H1 (cell line): Measurements from ENCODE around the gene GRAMD2A. TPM values are rescaled to one million over a fixed set of nuclear protein-coding genes. Genes with fewer than 3 reads are reported as not detected.

Experiments
- CTCF ChIP-seq, 3 experiments: IDR thresholded peaks; 1 replicate in 2 of 3; 2 replicates in 1 of 3; pipeline versions ENCODE4 v1.5.1 to v1.6.1; 2011; ENCODE audit warnings: low read length in 3 of 3, mild to moderate bottlenecking in 3 of 3, inconsistent platforms in 2 of 3, low read depth in 1 of 3, moderate library complexity in 1 of 3; ENCODE audit not compliant: insufficient read depth in 1 of 3; ENCODE audit errors: control extremely low read depth in 1 of 3
- HDAC2 ChIP-seq, 2 experiments: fragments of 300-600 bp in 1 of 2; sonication (generic) in 1 of 2; IDR thresholded peaks; 2 replicates each; pipeline ENCODE4 v1.6.1; 2011 to 2012; ENCODE audit warnings: low read depth in 2 of 2, low read length in 2 of 2, mild to moderate bottlenecking in 2 of 2, moderate library complexity in 2 of 2, borderline replicate concordance in 1 of 2, inconsistent platforms in 1 of 2
- HDAC6 ChIP-seq: IDR thresholded peaks from one replicate; pipeline ENCODE4 v1.7.1; 2012; ENCODE audit warnings: low read depth, mild to moderate bottlenecking, inconsistent platforms, low read length, moderate library complexity
- MAX ChIP-seq: IDR thresholded peaks from 2 replicates; pipeline ENCODE4 v1.6.1; 2012; ENCODE audit warnings: inconsistent platforms
- PHF8 ChIP-seq: fragments of 200-600 bp; sonication (generic); conservative IDR thresholded peaks from 2 replicates; pipeline ENCODE4 v1.7.1; 2012; ENCODE audit warnings: low read depth, mild to moderate bottlenecking, inconsistent platforms, low read length, moderate library complexity
- POLR2AphosphoS5 ChIP-seq: IDR thresholded peaks from 2 replicates; pipeline ENCODE4 v1.6.1; 2011; ENCODE audit warnings: low read depth, low read length
- RBBP5 ChIP-seq: IDR thresholded peaks from 2 replicates; pipeline ENCODE4 v1.7.1; 2012; ENCODE audit warnings: low read depth, mild to moderate bottlenecking, inconsistent platforms, low read length, moderate library complexity, borderline replicate concordance
- SP1 ChIP-seq: IDR thresholded peaks from 2 replicates; pipeline ENCODE4 v1.6.1; 2011; ENCODE audit warnings: low read depth, low read length
- SRF ChIP-seq: IDR thresholded peaks from 2 replicates; pipeline ENCODE4 v1.6.1; 2011; ENCODE audit warnings: mild to moderate bottlenecking, low read depth, low read length, moderate library complexity
- polyA plus RNA-seq, 7 experiments: library from polyadenylated mRNA; depleted of rRNA in 3 of 7; stranded (reverse) in 5 of 7; unstranded in 2 of 7; fragments of >200 nt in 5 of 7; fragments of 200-250 nt in 2 of 7; gene quantifications; 1 replicate in 5 of 7; 2 replicates in 1 of 7; 4 replicates in 1 of 7; pipeline versions ENCODE4 v1.2.1 to v1.2.3, GENCODE V29; 2011 to 2013; ENCODE audit warnings: missing spikeins in 2 of 7, mixed read lengths in 2 of 7
- total RNA-seq: library from RNA; stranded (reverse); fragmentation: NEBNext Ultra II Directional; extraction: Animal tissue kit (Norgen Biotek cat#: 25700); gene quantifications from 2 replicates; pipeline ENCODE4 v1.2.1, GENCODE V29; 2021

The GRAMD2A gene
- total and polyA plus RNA-seq, 2 of the 8 experiments (the other 6 are each of a cell fraction or from before 2014, with no cell fraction given), result 0.57 to 1.5 TPM

GRCh38 chr15:72153269-72154000, 44.2 kb downstream of the GRAMD2A start (continued):
- no peak for TF ChIP-seq CTCF (IDR thresholded peaks at IDR 0.05; ENCODE audit: control extremely low read depth in 1 of 3, insufficient read depth in 1 of 3, low read depth in 1 of 3, low read length in 3 of 3)
- TF ChIP-seq MAX, result no peak
- TF ChIP-seq SP1, result no peak
- TF ChIP-seq POLR2AphosphoS5, result no peak
- TF ChIP-seq PHF8, result no peak
- no peak for TF ChIP-seq RBBP5
- no peak for TF ChIP-seq SRF
- no peak for TF ChIP-seq HDAC6
- no peak for TF ChIP-seq HDAC2 (IDR thresholded peaks at IDR 0.05; ENCODE audit: borderline replicate concordance in 1 of 2, low read depth in 2 of 2, low read length in 2 of 2)
- TF ChIP-seq, all 59 proteins: peak for 0
